PC-3 (cell line): ENCODE measurements around the gene TMEM167B. TPM values are rescaled to one million over a fixed set of nuclear protein-coding genes. Genes with fewer than 3 reads are reported as not detected.

ENCODE experiments used
- ATAC-seq: fragments of 200-7000 bp; cut with Tn5 transposase; 2 replicates; pipeline ENCODE4 v1.9.1; 2020; ENCODE audit warnings: mild to moderate bottlenecking, moderate library complexity
- BruUV-seq: library from RNA; stranded (reverse); fragments of 400-500 nt; replicated peaks from 2 replicates; lab custom pipeline; 2021; lab: Mats Ljungman, UMichigan
- CTCF ChIA-PET: fragments of 300-600 bp; sonication (Branson Sonifier 250); formaldehyde crosslinking; loops from one replicate; lab custom pipeline; 2022; ENCODE audit warnings: antibody characterized with exemption; lab: Charles Lee
- POLR2A ChIA-PET: fragments of 300-600 bp; sonication (Branson Sonifier 250); formaldehyde crosslinking; loops from one replicate; lab custom pipeline; 2022; ENCODE audit warnings: antibody characterized with exemption; ENCODE audit not compliant: unreplicated experiment; lab: Charles Lee
- DNase-seq: peaks from one replicate; pipeline ENCODE4 v3.0.0-alpha.2; 2015
- H2AFZ ChIP-seq: fragments of 300-600 bp; sonication (generic); 2 replicates; pipeline ENCODE4 v1.6.0; 2016; ENCODE audit warnings: antibody characterized with exemption, low read length
- H3F3A ChIP-seq: fragments of 300-600 bp; sonication (generic); one replicate; pipeline ENCODE4 v1.6.0; 2017; ENCODE audit warnings: antibody characterized with exemption, low read length, control low read depth, mild to moderate bottlenecking; ENCODE audit not compliant: unreplicated experiment
- H3K27ac ChIP-seq: fragments of 300-600 bp; sonication (generic); 2 replicates; pipeline ENCODE4 v1.5.1; 2016; ENCODE audit warnings: mild to moderate bottlenecking, low read length
- H3K27me3 ChIP-seq: fragments of 300-600 bp; sonication (generic); 2 replicates; pipeline ENCODE4 v1.6.1; 2016; ENCODE audit warnings: low read length, mixed read lengths
- H3K36me3 ChIP-seq: fragments of 300-600 bp; sonication (generic); 2 replicates; pipeline ENCODE4 v1.6.1; 2016; ENCODE audit warnings: low read depth, mixed run types, low read length, mixed read lengths
- H3K4me1 ChIP-seq: fragments of 300-600 bp; sonication (generic); 2 replicates; pipeline ENCODE4 v1.5.1; 2016; ENCODE audit warnings: low read length; ENCODE audit not compliant: insufficient read depth
- H3K4me2 ChIP-seq: fragments of 300-600 bp; sonication (generic); 2 replicates; pipeline ENCODE4 v1.6.0; 2016; ENCODE audit warnings: low read length
- H3K4me3 ChIP-seq: fragments of 300-600 bp; sonication (generic); 2 replicates; pipeline ENCODE4 v1.5.1; 2016; ENCODE audit warnings: mild to moderate bottlenecking, low read length, mixed read lengths
- H3K79me2 ChIP-seq: fragments of 300-600 bp; sonication (generic); 2 replicates; pipeline ENCODE4 v1.6.1; 2017; ENCODE audit warnings: low read length, mixed read lengths
- H3K9ac ChIP-seq: fragments of 300-600 bp; sonication (generic); 2 replicates; pipeline ENCODE4 v1.6.0; 2016; ENCODE audit warnings: mild to moderate bottlenecking, low read length
- H3K9me2 ChIP-seq: fragments of 300-600 bp; sonication (generic); replicated peaks from 2 replicates; pipeline ENCODE4 v1.6.1; 2016; ENCODE audit warnings: mixed run types, low read length, mixed read lengths
- H3K9me3 ChIP-seq: fragments of 300-600 bp; sonication (generic); 2 replicates; pipeline ENCODE4 v1.6.1; 2016; ENCODE audit warnings: low read length, mixed read lengths
- H4K20me1 ChIP-seq: fragments of 300-600 bp; sonication (generic); 2 replicates; pipeline ENCODE4 v1.6.1; 2016; ENCODE audit warnings: low read length, mixed read lengths
- EZH2 ChIP-seq: fragments of 300-600 bp; sonication (generic); IDR thresholded peaks from one replicate; pipeline ENCODE4 v1.6.1; 2017; ENCODE audit warnings: antibody characterized with exemption, mild to moderate bottlenecking, low read length; ENCODE audit not compliant: unreplicated experiment
- EZH2phosphoT487 ChIP-seq: fragments of 300-600 bp; sonication (generic); IDR thresholded peaks from 2 replicates; pipeline ENCODE4 v1.6.1; 2018; ENCODE audit warnings: mild to moderate bottlenecking, antibody characterized with exemption, low read length, borderline replicate concordance
- intact Hi-C: fragments of 100-400 bp; cut with micrococcal nuclease; formaldehyde crosslinking; loops from 2 replicates; pipeline ENCODE4 v1.9.0; 2023
- total RNA-seq: library from RNA; depleted of rRNA; stranded (reverse); fragments of >200 nt; gene quantifications from 2 replicates; pipeline ENCODE4 v1.2.3, GENCODE V29; 2014
- TF ChIP-seq, protein P1 (sequence below): fragments of 300-600 bp; sonication (generic); conservative IDR thresholded peaks from 2 replicates; pipeline ENCODE4 v1.5.1; 2017; ENCODE audit warnings: antibody characterized with exemption, low read depth, mild to moderate bottlenecking, low read length

TMEM167B gene
- total RNA-seq, 1 experiment from 2014 or later, result 27.7 TPM

DNA sequence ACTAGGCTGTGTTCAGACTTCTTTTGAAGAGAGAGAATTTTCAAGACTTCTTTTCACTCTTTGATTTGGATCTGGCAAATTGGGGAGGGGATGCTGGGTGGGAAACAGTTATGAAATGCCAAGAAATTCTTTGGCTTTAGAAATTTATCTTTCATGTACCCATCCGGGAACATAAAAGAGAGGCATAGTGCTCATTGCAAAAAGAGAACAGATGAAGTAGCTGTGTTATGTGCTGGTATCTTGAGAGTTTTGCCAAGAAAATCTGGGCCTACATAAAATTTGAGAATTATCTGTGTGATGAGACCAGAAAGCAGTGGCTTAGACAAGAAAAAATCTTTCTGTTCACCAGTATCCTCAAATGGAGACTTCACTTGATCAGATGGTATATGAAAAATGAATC, 4.3 kb downstream of the TMEM167B start:
- H4K20me1 ChIP-seq, result no peaks in the 10 kb centered on the region
- ChIA-PET CTCF (no interaction called here), POLR2A (no interaction called here)
- no peaks in the 10 kb centered on the region for H3F3A ChIP-seq
- no peak for TF ChIP-seq EZH2phosphoT487
- TF ChIP-seq EZH2, result no peak
- TF ChIP-seq, protein P1, sequence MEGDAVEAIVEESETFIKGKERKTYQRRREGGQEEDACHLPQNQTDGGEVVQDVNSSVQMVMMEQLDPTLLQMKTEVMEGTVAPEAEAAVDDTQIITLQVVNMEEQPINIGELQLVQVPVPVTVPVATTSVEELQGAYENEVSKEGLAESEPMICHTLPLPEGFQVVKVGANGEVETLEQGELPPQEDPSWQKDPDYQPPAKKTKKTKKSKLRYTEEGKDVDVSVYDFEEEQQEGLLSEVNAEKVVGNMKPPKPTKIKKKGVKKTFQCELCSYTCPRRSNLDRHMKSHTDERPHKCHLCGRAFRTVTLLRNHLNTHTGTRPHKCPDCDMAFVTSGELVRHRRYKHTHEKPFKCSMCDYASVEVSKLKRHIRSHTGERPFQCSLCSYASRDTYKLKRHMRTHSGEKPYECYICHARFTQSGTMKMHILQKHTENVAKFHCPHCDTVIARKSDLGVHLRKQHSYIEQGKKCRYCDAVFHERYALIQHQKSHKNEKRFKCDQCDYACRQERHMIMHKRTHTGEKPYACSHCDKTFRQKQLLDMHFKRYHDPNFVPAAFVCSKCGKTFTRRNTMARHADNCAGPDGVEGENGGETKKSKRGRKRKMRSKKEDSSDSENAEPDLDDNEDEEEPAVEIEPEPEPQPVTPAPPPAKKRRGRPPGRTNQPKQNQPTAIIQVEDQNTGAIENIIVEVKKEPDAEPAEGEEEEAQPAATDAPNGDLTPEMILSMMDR, result no peak
- no TSS peak for BruUV-seq
- H2AFZ ChIP-seq, result no peak overlapping the region
- ATAC-seq, result no peak
- no peak overlapping the region for H3K4me2 ChIP-seq
- no peaks in the 10 kb centered on the region for H3K9me2 ChIP-seq
- no peak for DNase-seq
- H3K36me3 ChIP-seq, result peaks cover 11% of the 10 kb centered on the region; the same call in 1 of the 2 replicates
- H3K4me3 ChIP-seq, result no peak overlapping the region
- H3K9me3 ChIP-seq, result no peaks in the 10 kb centered on the region
- peaks cover 22% of the 10 kb centered on the region for H3K4me1 ChIP-seq
- H3K27ac ChIP-seq, result no peak overlapping the region
- intact Hi-C loops, result loop anchor here (5.0 kb wide), 1 partner anchor 302 kb away; the partner anchor contains the start of gene SORT1
- no peaks in the 10 kb centered on the region for H3K27me3 ChIP-seq
- H3K9ac ChIP-seq, result no peak overlapping the region
- H3K79me2 ChIP-seq, result peaks cover 44% of the 10 kb centered on the region

DNA sequence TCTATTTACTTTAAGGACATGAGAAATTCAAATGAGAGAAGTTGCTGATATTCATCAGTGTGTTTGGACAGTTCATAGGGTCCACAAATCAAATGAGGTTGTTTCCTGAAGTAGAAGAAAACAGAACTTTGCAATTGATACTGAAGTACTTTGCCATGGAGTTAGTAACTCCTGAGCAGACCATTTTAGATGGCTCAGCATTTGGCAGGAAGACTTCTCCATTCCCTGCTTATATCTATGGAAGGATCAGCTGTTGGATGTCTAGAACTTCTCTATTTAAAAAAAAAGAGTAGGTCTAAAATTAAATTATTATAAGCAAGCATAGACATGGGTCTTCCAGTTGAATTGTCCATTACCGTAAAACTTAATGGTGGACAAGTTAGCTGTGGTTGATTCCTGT, 5.1 kb downstream of the TMEM167B start:
- Histone ChIP-seq H3K4me3 (no peak overlapping the region), H4K20me1 (no peaks in the 10 kb centered on the region), H3K4me1 (peaks cover 18% of the 10 kb centered on the region), H2AFZ (no peak overlapping the region), H3K79me2 (peaks cover 46% of the 10 kb centered on the region), H3K9me3 (no peaks in the 10 kb centered on the region), H3F3A (no peaks in the 10 kb centered on the region), H3K27ac (no peak overlapping the region), H3K27me3 (no peaks in the 10 kb centered on the region), H3K9me2 (no peaks in the 10 kb centered on the region), H3K4me2 (peak overlapping the region; percentile 0; the same call in 1 of the 2 replicates), H3K9ac (no peak overlapping the region), H3K36me3 (peaks cover 11% of the 10 kb centered on the region; the same call in 1 of the 2 replicates)
- no peak for TF ChIP-seq EZH2phosphoT487
- TF ChIP-seq EZH2, result no peak
- TF ChIP-seq, protein P1, result no peak
- ATAC-seq (no peak), DNase-seq (no peak)
- CTCF ChIA-PET, result no interaction called here
- POLR2A ChIA-PET, result no interaction called here
- BruUV-seq, result no TSS peak
- intact Hi-C loops, result loop anchor here (5.0 kb wide), 1 partner anchor 302 kb away; the partner anchor contains the start of gene SORT1

DNA sequence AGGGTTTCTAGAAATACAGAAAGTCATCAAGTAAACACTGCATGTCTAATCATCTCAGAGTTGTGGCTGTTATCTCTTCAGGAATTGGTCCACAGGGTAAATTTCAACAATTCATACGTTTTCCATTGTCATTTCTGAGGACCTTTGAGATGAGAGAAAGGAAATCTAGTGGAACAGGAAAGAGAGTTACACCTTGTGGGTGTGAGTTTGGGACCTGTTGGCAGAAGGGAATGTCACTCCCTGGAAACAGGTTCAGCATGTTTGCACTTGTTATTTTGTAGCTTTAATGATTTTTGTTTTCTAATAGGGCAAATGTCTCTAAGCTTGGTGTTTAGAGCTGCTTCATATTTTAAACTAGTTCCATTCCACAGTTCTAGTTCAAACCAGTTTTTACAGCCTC, 5.6 kb downstream of the TMEM167B start:
- H3K27ac ChIP-seq, result no peak overlapping the region
- intact Hi-C loops, result loop anchor here (5.0 kb wide), 1 partner anchor 301 kb away; the partner anchor contains the start of gene SORT1
- POLR2A ChIA-PET, result no interaction called here

More for the DNA sequence above, 5.6 kb downstream of the TMEM167B start:
- no peaks in the 10 kb centered on the region for H3F3A ChIP-seq
- H3K9me2 ChIP-seq, result no peaks in the 10 kb centered on the region
- no TSS peak for BruUV-seq
- no peak overlapping the region for H3K4me3 ChIP-seq
- H3K36me3 ChIP-seq, result peaks cover 11% of the 10 kb centered on the region; the same call in 1 of the 2 replicates
- no peaks in the 10 kb centered on the region for H3K9me3 ChIP-seq
- DNase-seq, result no peak
- peak overlapping the region; percentile 0; the same call in 1 of the 2 replicates for H3K4me2 ChIP-seq
- H3K9ac ChIP-seq, result no peak overlapping the region
- H3K27me3 ChIP-seq, result no peaks in the 10 kb centered on the region
- no peak overlapping the region for H2AFZ ChIP-seq
- no peak for ATAC-seq
- no peaks in the 10 kb centered on the region for H4K20me1 ChIP-seq
- TF ChIP-seq EZH2phosphoT487 (no peak), EZH2 (no peak)
- TF ChIP-seq, protein P1, result no peak
- peaks cover 48% of the 10 kb centered on the region for H3K79me2 ChIP-seq
- CTCF ChIA-PET, result no interaction called here
- H3K4me1 ChIP-seq, result peaks cover 18% of the 10 kb centered on the region
